Esophagus muscularis mucosa (tissue), 3 donors: Measurements from ENCODE around the gene TSPAN32.

Experiments used
- CTCF ChIP-seq, 3 experiments: fragments of 200-600 bp in 2 of 3; fragments of 450-650 bp in 1 of 3; sonication (generic) in 2 of 3; IDR thresholded peaks; one replicate each; pipeline ENCODE4 v1.5.1; 2017 to 2019; ENCODE audit warnings: antibody characterized with exemption in 3 of 3, mild to moderate bottlenecking in 2 of 3, moderate library complexity in 1 of 3
- EP300 ChIP-seq: sonication (generic); formaldehyde crosslinking; IDR thresholded peaks from one replicate; pipeline ENCODE4 v1.6.1; 2017; ENCODE audit warnings: antibody characterized with exemption

- TF ChIP-seq CTCF (IDR thresholded peaks at IDR 0.05) (no peak), EP300 (no peak)
These were observed 5.2 kb downstream of the TSPAN32 start for GRCh38 chr11:2306877-2307500.
